MCF 10A (cell line): ENCODE results near the gene ACTL6B. TPM values are rescaled to one million over a fixed set of nuclear protein-coding genes. Genes with fewer than 3 reads are reported as not detected.
"Not testable (repeated sequence)": the region's sequence is repeated elsewhere in the genome, so short reads cannot be mapped to it uniquely, and the experiment has no call there.

Experiments
- BruUV-seq: library from RNA; stranded (reverse); fragments of 400-500 nt; replicated peaks from 2 replicates; lab custom pipeline; 2021; lab: Mats Ljungman, UMichigan
- CTCF ChIA-PET: fragments of 300-600 bp; sonication (Branson Sonifier 250); formaldehyde crosslinking; extraction: SDS; loops from one replicate; lab custom pipeline; 2021; ENCODE audit warnings: antibody characterized with exemption, inconsistent platforms; lab: Yijun Ruan, JAX
- POLR2A ChIA-PET: fragments of 300-600, 350-650 bp; sonication (Branson Sonifier 250); formaldehyde crosslinking; extraction: SDS; loops from one replicate; lab custom pipeline; 2020; ENCODE audit warnings: antibody characterized with exemption, inconsistent platforms; lab: Yijun Ruan, JAX
- DNase-seq: peaks from one replicate; pipeline ENCODE4 v3.0.0-alpha.2; 2018; ENCODE audit not compliant: unreplicated experiment
- H3K27ac Mint-ChIP-seq: one replicate; pipeline ENCODE4 v1.8.0; 2022; ENCODE audit warnings: mild to moderate bottlenecking, low read depth, mixed read lengths; ENCODE audit not compliant: unreplicated experiment
- H3K27me3 Mint-ChIP-seq: one replicate; pipeline ENCODE4 v1.8.0; 2022; ENCODE audit warnings: mixed read lengths; ENCODE audit not compliant: insufficient read depth, unreplicated experiment
- H3K36me3 Mint-ChIP-seq: one replicate; pipeline ENCODE4 v1.8.0; 2022; ENCODE audit warnings: mild to moderate bottlenecking, moderate library complexity, mixed read lengths; ENCODE audit not compliant: insufficient read depth, unreplicated experiment
- H3K4me1 Mint-ChIP-seq: one replicate; pipeline ENCODE4 v1.8.0; 2022; ENCODE audit warnings: mixed read lengths; ENCODE audit not compliant: insufficient read depth, unreplicated experiment
- H3K4me3 Mint-ChIP-seq: one replicate; pipeline ENCODE4 v1.8.0; 2022; ENCODE audit warnings: mild to moderate bottlenecking, moderate library complexity, mixed read lengths; ENCODE audit not compliant: unreplicated experiment
- H3K9me3 Mint-ChIP-seq: one replicate; pipeline ENCODE4 v1.8.0; 2022; ENCODE audit warnings: mixed read lengths; ENCODE audit not compliant: unreplicated experiment
- intact Hi-C: fragments of 100-400 bp; cut with micrococcal nuclease; formaldehyde crosslinking; loops from 2 replicates; pipeline ENCODE4 v1.14.1; 2022
- total RNA-seq: library from RNA; stranded (reverse); gene quantifications from 2 replicates; pipeline ENCODE4 v1.2.3, GENCODE V29; 2022
- TF ChIP-seq, protein P1 (sequence below): fragments of 200-600 bp; IDR thresholded peaks from one replicate; pipeline ENCODE4 v1.8.0; 2022; ENCODE audit warnings: antibody characterized with exemption, mild to moderate bottlenecking; ENCODE audit not compliant: unreplicated experiment

The ACTL6B gene
- total RNA-seq, 1 experiment from 2014 or later: not detected

GRCh38 chr7:100671353-100672327, 15.4 kb upstream of the ACTL6B start:
- DNase-seq: no peak
- Mint-ChIP-seq H3K27me3 (no peaks in the 10 kb centered on the region), H3K27ac (no peak overlapping the region), H3K4me1 (peaks cover 11% of the 10 kb centered on the region), H3K36me3 (peaks cover 5% of the 10 kb centered on the region), H3K4me3 (no peak overlapping the region), H3K9me3 (no peaks in the 10 kb centered on the region)
- TF ChIP-seq, protein P1, sequence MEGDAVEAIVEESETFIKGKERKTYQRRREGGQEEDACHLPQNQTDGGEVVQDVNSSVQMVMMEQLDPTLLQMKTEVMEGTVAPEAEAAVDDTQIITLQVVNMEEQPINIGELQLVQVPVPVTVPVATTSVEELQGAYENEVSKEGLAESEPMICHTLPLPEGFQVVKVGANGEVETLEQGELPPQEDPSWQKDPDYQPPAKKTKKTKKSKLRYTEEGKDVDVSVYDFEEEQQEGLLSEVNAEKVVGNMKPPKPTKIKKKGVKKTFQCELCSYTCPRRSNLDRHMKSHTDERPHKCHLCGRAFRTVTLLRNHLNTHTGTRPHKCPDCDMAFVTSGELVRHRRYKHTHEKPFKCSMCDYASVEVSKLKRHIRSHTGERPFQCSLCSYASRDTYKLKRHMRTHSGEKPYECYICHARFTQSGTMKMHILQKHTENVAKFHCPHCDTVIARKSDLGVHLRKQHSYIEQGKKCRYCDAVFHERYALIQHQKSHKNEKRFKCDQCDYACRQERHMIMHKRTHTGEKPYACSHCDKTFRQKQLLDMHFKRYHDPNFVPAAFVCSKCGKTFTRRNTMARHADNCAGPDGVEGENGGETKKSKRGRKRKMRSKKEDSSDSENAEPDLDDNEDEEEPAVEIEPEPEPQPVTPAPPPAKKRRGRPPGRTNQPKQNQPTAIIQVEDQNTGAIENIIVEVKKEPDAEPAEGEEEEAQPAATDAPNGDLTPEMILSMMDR: no peak
- CTCF ChIA-PET: no interaction called here
- intact Hi-C loops: loop anchor here (5.0 kb wide), 2 partner anchors 44 to 194 kb away; partner anchors contain the start of gene TSC22D4
- BruUV-seq: no TSS peak
- POLR2A ChIA-PET: interaction anchor here (1.4 to 1.7 kb wide), 2 partner anchors 55 to 235 kb away, joined by 3 to 6 read pairs; partner anchors contain the start of gene PPP1R35

GRCh38 chr7:100670074-100670473, 13.8 kb upstream of the ACTL6B start:
- no peaks in the 10 kb centered on the region for H3K9me3 Mint-ChIP-seq
- no TSS peak for BruUV-seq
- TF ChIP-seq, protein P1: no peak
- CTCF ChIA-PET: interaction anchor here (0.7 to 1.2 kb wide), 2 partner anchors 35 to 111 kb away, joined by 3 to 4 read pairs; no protein-coding TSS in a partner anchor
- no peaks in the 10 kb centered on the region for H3K36me3 Mint-ChIP-seq
- H3K27ac Mint-ChIP-seq: no peak overlapping the region
- DNase-seq: no peak
- peaks cover 6% of the 10 kb centered on the region for H3K4me1 Mint-ChIP-seq
- intact Hi-C loops: loop anchor here (5.0 kb wide), 2 partner anchors 43 to 193 kb away; partner anchors contain the start of gene TSC22D4
- H3K4me3 Mint-ChIP-seq: no peak overlapping the region
- no peaks in the 10 kb centered on the region for H3K27me3 Mint-ChIP-seq
- POLR2A ChIA-PET: interaction anchor here (0.6 kb wide), 1 partner anchor 10 kb away, joined by 4 read pairs; no protein-coding TSS in a partner anchor

DNA sequence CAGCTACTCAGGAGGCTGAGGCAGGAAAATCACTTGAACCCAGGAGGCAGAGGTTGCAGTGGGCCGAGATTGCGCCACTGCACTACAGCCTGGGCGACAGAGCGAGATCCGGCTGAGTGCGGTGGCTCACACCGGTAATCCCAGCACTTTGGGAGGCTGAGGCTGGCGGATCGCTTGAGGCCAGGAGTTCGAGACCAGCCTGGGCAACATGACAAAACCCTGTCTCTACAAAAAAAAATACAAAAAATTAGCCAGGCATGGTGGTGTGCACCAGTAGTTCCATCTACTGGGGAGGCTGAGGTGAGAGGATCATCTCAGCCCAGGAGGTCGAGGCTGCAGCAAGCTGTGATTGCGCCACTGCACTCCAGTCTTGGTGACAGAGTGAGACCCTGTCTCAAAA, 12.9 kb upstream of the ACTL6B start:
- CTCF ChIA-PET, H3K27me3 Mint-ChIP-seq, H3K36me3 Mint-ChIP-seq, intact Hi-C loops, POLR2A ChIA-PET, H3K27ac Mint-ChIP-seq, DNase-seq, H3K4me3 Mint-ChIP-seq, BruUV-seq, H3K9me3 Mint-ChIP-seq, H3K4me1 Mint-ChIP-seq: not testable (repeated sequence)

DNA sequence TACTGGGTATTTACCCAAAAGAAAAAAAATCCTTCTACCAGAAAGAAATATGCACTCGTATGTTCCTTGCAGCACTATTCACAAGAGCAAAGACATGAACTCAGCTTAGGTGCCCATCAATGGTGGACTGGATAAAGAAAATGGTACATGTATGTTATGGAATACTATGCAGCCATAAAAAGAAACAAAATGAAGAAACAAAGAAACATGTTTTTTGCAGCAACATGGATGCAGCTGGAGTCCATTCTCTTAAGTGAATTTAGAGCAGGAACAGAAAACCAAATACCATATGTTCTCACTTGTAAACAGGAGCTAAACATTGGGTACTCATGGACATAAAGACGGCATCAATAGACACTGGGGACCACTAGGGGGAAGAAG, 11.8 kb upstream of the ACTL6B start:
- Mint-ChIP-seq H3K36me3 (no peaks in the 10 kb centered on the region), H3K9me3 (no peaks in the 10 kb centered on the region), H3K27ac (no peak overlapping the region), H3K4me3 (no peak overlapping the region), H3K4me1 (peaks cover 6% of the 10 kb centered on the region), H3K27me3 (no peaks in the 10 kb centered on the region)
- TF ChIP-seq, protein P1: no peak
- no peak for DNase-seq
- POLR2A ChIA-PET: interaction anchor here (0.8 kb wide), 1 partner anchor 56 kb away, joined by 3 read pairs; the partner anchor contains the start of gene MOSPD3
- CTCF ChIA-PET: interaction anchor here (0.8 kb wide), 1 partner anchor 10 kb away, joined by 3 read pairs; no protein-coding TSS in a partner anchor
- BruUV-seq: no TSS peak
- intact Hi-C loops: no loop called here
